T follicular helper cell (primary cell): Measurements from ENCODE around the gene SSC5D.
"Not testable (repeated sequence)": the region's sequence is repeated elsewhere in the genome, so short reads cannot be mapped to it uniquely, and the experiment has no call there.

Experiments
- DNase-seq: peaks from one replicate; pipeline ENCODE4 v3.0.0-alpha.2; 2020; ENCODE audit warnings: low read depth

The SSC5D gene

GRCh38 chr19:55503502-55504251 lies 15.4 kb downstream of the SSC5D start:
- DNase-seq: peak; percentile 85

GRCh38 chr19:55504252-55504603 lies 16.0 kb downstream of the SSC5D start:
- DNase-seq: no peak

- DNase-seq: no peak
Measured at GRCh38 chr19:55504981-55505380, 16.7 kb downstream of the SSC5D start.

- DNase-seq: no peak
Measured at GRCh38 chr19:55508120-55508519, 19.9 kb downstream of the SSC5D start.

- peak; percentile 83 for DNase-seq
Measured at GRCh38 chr19:55516878-55517620, 28.8 kb downstream of the SSC5D start.

- no peak for DNase-seq
Measured at GRCh38 chr19:55519451-55520311, 31.4 kb downstream of the SSC5D start.

- DNase-seq: no peak
Measured at GRCh38 chr19:55520691-55521292, 32.6 kb downstream of the SSC5D start.

- no peak for DNase-seq
Measured at GRCh38 chr19:55525289-55526101, 37.3 kb downstream of the SSC5D start.

GRCh38 chr19:55526216-55527196 lies 38.3 kb downstream of the SSC5D start:
- no peak for DNase-seq

- no peak for DNase-seq
Measured at GRCh38 chr19:55527197-55528029, 39.2 kb downstream of the SSC5D start.

GRCh38 chr19:55528030-55528803 lies 40.0 kb downstream of the SSC5D start:
- DNase-seq: no peak

GRCh38 chr19:55529636-55530234 lies 41.5 kb downstream of the SSC5D start:
- no peak for DNase-seq

- no peak for DNase-seq
Measured at GRCh38 chr19:55530996-55531395, 42.8 kb downstream of the SSC5D start.

GRCh38 chr19:55534280-55534679 lies 46.0 kb downstream of the SSC5D start:
- DNase-seq: not testable (repeated sequence)

GRCh38 chr19:55535173-55535964 lies 47.1 kb downstream of the SSC5D start:
- DNase-seq: no peak

- no peak for DNase-seq
Measured at GRCh38 chr19:55535965-55536350, 47.7 kb downstream of the SSC5D start.

GRCh38 chr19:55536366-55536765 lies 48.1 kb downstream of the SSC5D start:
- DNase-seq: no peak
